PFSK-1 (cell line): Measurements from ENCODE around the gene PTBP3.

ENCODE experiments used
- POLR2AphosphoS5 ChIP-seq: IDR thresholded peaks from 2 replicates; pipeline ENCODE4 v1.6.1; 2012; ENCODE audit warnings: low read depth, mild to moderate bottlenecking, control low read depth, low read length, moderate library complexity
- REST ChIP-seq, 2 experiments: IDR thresholded peaks; 2 replicates each; pipeline versions ENCODE4 v1.6.1 to v1.8.0; 2011 to 2012; ENCODE audit warnings: low read depth in 2 of 2, low read length in 2 of 2, control low read depth in 1 of 2, inconsistent platforms in 1 of 2, mild to moderate bottlenecking in 1 of 2, moderate library complexity in 1 of 2; ENCODE audit not compliant: insufficient read depth in 1 of 2
- SIN3A ChIP-seq: IDR thresholded peaks from 2 replicates; pipeline ENCODE4 v1.6.1; 2012; ENCODE audit warnings: mild to moderate bottlenecking, low read length, moderate library complexity, borderline replicate concordance; ENCODE audit not compliant: insufficient read depth
- TAF1 ChIP-seq: IDR thresholded peaks from 2 replicates; pipeline ENCODE4 v1.6.1; 2012; ENCODE audit warnings: low read length, control low read depth, borderline replicate concordance; ENCODE audit not compliant: insufficient read depth

GRCh38 chr9:112234779-112235178 is 98.6 kb downstream of the PTBP3 start:
- TF ChIP-seq REST (IDR thresholded peaks at IDR 0.05; ENCODE audit: insufficient read depth in 1 of 2, low read depth in 2 of 2, low read length in 2 of 2) (no peak), SIN3A (no peak), TAF1 (no peak), POLR2AphosphoS5 (no peak)
